ENCODE measurements around the gene SH2D4B.

DNA sequence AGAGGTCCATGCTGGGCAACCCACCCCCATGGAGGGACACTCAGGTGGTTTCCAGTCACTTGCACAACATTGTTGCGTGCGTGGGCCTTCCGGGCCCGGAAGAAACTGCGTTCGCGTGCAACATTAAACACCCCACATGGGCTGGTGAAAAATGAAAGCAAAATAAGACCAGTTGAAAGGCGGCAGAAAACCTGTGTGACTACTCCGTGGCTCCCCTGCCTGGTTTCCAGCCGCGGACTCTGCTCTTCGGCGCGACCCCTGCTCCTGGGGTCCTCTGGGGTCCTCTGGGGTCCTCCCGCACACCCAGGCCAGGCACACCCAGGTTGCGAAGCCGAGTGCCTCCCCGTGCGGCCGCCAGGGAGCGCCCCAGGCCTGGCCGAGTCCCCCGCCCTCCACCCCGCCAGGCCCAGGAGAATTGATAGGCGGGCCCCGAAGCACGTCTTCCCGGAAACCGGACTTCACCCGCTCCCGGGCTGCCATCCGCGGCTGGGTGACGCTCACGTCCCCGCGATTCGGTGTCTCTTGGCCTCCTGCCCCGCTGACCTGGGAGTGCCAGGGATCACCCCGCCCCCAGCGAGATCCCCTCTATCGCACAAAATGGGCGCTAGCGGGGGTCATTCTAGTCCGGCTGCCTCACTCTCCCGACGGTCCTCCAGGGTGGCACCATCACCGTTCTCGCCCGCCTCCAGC is 1.9 kb upstream of the SH2D4B start:
- no peak for TF ChIP-seq EZH2 (IDR thresholded peaks at IDR 0.05; ENCODE audit: borderline replicate concordance, insufficient read depth, low read length, poor library complexity, severe bottlenecking)
- TF ChIP-seq, protein P1, sequence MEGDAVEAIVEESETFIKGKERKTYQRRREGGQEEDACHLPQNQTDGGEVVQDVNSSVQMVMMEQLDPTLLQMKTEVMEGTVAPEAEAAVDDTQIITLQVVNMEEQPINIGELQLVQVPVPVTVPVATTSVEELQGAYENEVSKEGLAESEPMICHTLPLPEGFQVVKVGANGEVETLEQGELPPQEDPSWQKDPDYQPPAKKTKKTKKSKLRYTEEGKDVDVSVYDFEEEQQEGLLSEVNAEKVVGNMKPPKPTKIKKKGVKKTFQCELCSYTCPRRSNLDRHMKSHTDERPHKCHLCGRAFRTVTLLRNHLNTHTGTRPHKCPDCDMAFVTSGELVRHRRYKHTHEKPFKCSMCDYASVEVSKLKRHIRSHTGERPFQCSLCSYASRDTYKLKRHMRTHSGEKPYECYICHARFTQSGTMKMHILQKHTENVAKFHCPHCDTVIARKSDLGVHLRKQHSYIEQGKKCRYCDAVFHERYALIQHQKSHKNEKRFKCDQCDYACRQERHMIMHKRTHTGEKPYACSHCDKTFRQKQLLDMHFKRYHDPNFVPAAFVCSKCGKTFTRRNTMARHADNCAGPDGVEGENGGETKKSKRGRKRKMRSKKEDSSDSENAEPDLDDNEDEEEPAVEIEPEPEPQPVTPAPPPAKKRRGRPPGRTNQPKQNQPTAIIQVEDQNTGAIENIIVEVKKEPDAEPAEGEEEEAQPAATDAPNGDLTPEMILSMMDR (IDR thresholded peaks at IDR 0.05; ENCODE audit: poor library complexity, severe bottlenecking), result no peak
- TF ChIP-seq POLR2AphosphoS5 (IDR thresholded peaks at IDR 0.05), result no peak
- TF ChIP-seq EP300 (conservative IDR thresholded peaks at IDR 0.05; ENCODE audit: poor library complexity, severe bottlenecking), result no peak
- TF ChIP-seq, protein P2, sequence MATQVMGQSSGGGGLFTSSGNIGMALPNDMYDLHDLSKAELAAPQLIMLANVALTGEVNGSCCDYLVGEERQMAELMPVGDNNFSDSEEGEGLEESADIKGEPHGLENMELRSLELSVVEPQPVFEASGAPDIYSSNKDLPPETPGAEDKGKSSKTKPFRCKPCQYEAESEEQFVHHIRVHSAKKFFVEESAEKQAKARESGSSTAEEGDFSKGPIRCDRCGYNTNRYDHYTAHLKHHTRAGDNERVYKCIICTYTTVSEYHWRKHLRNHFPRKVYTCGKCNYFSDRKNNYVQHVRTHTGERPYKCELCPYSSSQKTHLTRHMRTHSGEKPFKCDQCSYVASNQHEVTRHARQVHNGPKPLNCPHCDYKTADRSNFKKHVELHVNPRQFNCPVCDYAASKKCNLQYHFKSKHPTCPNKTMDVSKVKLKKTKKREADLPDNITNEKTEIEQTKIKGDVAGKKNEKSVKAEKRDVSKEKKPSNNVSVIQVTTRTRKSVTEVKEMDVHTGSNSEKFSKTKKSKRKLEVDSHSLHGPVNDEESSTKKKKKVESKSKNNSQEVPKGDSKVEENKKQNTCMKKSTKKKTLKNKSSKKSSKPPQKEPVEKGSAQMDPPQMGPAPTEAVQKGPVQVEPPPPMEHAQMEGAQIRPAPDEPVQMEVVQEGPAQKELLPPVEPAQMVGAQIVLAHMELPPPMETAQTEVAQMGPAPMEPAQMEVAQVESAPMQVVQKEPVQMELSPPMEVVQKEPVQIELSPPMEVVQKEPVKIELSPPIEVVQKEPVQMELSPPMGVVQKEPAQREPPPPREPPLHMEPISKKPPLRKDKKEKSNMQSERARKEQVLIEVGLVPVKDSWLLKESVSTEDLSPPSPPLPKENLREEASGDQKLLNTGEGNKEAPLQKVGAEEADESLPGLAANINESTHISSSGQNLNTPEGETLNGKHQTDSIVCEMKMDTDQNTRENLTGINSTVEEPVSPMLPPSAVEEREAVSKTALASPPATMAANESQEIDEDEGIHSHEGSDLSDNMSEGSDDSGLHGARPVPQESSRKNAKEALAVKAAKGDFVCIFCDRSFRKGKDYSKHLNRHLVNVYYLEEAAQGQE (IDR thresholded peaks at IDR 0.05; ENCODE audit: borderline replicate concordance), result no peak
- TF ChIP-seq TAF1 (IDR thresholded peaks at IDR 0.05; ENCODE audit: low read depth), result no peak
- no peak for TF ChIP-seq SMC3 (conservative IDR thresholded peaks at IDR 0.05; ENCODE audit: poor library complexity)
